Prostate gland (tissue), 2 donors: ENCODE data around the gene SLC2A10. TPM values are rescaled to one million over a fixed set of nuclear protein-coding genes. Genes with fewer than 3 reads are reported as not detected.

Source experiments
- DNase-seq: peaks from one replicate; pipeline ENCODE4 v3.0.0-alpha.2; 2019; ENCODE audit warnings: low spot score
- H3K27ac ChIP-seq, 2 donors: fragments of 200-600 bp; sonication (generic); 2 replicates each; pipeline ENCODE4 v1.5.1; 2017 to 2019
- H3K27me3 ChIP-seq: fragments of 200-600 bp; sonication (generic); replicated peaks from 2 replicates; pipeline ENCODE4 v1.5.1; 2019; ENCODE audit not compliant: insufficient read depth
- H3K36me3 ChIP-seq, 2 donors: fragments of 200-600 bp; sonication (generic); 1 replicate in 1 of 2; 2 replicates in 1 of 2; pipeline versions ENCODE4 v1.5.1 to v1.8.1; 2017 to 2019
- H3K4me1 ChIP-seq: fragments of 200-600 bp; sonication (generic); replicated peaks from 2 replicates; pipeline ENCODE4 v1.5.1; 2019
- H3K4me3 ChIP-seq, 2 donors: fragments of 200-600 bp; sonication (generic); 2 replicates each; pipeline ENCODE4 v1.5.1; 2017 to 2019
- H3K9me3 ChIP-seq: fragments of 200-600 bp; sonication (generic); 2 replicates; pipeline ENCODE4 v1.5.1; 2017
- POLR2A ChIP-seq: fragments of 450-650 bp; IDR thresholded peaks from one replicate; pipeline ENCODE4 v1.6.1; 2016; ENCODE audit warnings: antibody characterized with exemption, mild to moderate bottlenecking
- POLR2AphosphoS5 ChIP-seq: sonication (generic); formaldehyde crosslinking; IDR thresholded peaks from one replicate; pipeline ENCODE4 v1.6.1; 2017; ENCODE audit warnings: antibody characterized with exemption
- WGBS: methylation state at CpG from one replicate; pipeline ENCODE4 v1.1.5; 2018; 5-methylcytosine and 5-hydroxymethylcytosine counted together
- intact Hi-C: fragments of 100-400 bp; cut with DNase I; formaldehyde crosslinking; loops from one replicate; pipeline ENCODE4 v1.14.2; 2022
- total RNA-seq, 2 donors: library from RNA; depleted of rRNA; stranded (reverse); fragments of >200 nt; gene quantifications; one replicate each; pipeline ENCODE4 v1.1.0, GENCODE V29; 2016
- TF ChIP-seq, protein P1 (sequence below), 4 experiments: fragments of 200-600 bp in 2 of 4; fragments of 450-650 bp in 2 of 4; sonication (generic) in 2 of 4; IDR thresholded peaks; 1 replicate in 3 of 4; 2 replicates in 1 of 4; pipeline ENCODE4 v1.5.1; 2016 to 2019; ENCODE audit warnings: antibody characterized with exemption in 4 of 4, mild to moderate bottlenecking in 2 of 4, moderate library complexity in 2 of 4

Gene SLC2A10
- total RNA-seq, 2 donors from 2014 or later = 49.8 to 54.9 TPM

DNA sequence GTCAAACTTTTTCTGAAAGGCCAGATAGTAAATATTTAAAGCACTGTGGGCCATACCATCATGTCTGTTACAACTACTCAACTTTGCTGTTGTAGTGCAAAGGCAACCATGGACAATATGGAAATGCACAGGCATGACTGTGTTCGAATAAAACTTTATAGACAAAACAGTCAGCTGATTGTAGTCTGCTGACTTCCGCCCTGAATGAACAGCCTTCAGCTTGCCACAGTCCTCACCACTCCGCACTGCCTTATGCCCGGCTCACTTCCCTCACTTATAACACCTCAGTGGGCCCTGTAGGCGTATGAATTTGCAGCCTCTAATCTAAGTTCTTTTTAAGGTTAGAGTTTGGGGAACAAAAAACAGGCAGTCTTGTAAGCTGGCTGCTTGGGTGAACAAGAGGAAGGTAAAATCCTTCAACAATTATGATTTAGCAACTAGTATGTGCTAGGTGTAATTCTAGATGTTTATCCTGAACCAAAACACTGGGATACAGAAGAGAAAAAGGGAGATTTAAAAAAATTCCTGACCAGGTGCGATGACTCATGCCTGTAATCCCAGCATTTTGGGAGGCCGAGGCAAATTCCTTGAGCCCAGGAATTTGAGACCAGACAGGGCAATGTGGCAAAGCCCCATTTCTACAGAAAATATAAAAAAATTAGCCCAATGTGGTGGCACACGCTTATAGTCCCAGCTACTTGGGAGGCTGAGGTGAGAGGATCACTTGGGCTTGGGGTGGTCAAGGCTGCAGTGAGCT is 6.8 kb upstream of the SLC2A10 start:
- Histone ChIP-seq H3K9me3 (no peaks in the 10 kb centered on the region), H3K4me1 (no peaks in the 10 kb centered on the region), H3K27ac (no peak overlapping the region), H3K36me3 (no peaks in the 10 kb centered on the region), H3K27me3 (no peaks in the 10 kb centered on the region), H3K4me3 (no peak overlapping the region)
- intact Hi-C loops = no loop called here
- WGBS = 92% methylated on average over 8 of the region's 8 CpGs
- TF ChIP-seq POLR2A = no peak
- no peak for TF ChIP-seq POLR2AphosphoS5
- TF ChIP-seq, protein P1, sequence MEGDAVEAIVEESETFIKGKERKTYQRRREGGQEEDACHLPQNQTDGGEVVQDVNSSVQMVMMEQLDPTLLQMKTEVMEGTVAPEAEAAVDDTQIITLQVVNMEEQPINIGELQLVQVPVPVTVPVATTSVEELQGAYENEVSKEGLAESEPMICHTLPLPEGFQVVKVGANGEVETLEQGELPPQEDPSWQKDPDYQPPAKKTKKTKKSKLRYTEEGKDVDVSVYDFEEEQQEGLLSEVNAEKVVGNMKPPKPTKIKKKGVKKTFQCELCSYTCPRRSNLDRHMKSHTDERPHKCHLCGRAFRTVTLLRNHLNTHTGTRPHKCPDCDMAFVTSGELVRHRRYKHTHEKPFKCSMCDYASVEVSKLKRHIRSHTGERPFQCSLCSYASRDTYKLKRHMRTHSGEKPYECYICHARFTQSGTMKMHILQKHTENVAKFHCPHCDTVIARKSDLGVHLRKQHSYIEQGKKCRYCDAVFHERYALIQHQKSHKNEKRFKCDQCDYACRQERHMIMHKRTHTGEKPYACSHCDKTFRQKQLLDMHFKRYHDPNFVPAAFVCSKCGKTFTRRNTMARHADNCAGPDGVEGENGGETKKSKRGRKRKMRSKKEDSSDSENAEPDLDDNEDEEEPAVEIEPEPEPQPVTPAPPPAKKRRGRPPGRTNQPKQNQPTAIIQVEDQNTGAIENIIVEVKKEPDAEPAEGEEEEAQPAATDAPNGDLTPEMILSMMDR (IDR thresholded peaks at IDR 0.05) = no peak
- no peak for DNase-seq

DNA sequence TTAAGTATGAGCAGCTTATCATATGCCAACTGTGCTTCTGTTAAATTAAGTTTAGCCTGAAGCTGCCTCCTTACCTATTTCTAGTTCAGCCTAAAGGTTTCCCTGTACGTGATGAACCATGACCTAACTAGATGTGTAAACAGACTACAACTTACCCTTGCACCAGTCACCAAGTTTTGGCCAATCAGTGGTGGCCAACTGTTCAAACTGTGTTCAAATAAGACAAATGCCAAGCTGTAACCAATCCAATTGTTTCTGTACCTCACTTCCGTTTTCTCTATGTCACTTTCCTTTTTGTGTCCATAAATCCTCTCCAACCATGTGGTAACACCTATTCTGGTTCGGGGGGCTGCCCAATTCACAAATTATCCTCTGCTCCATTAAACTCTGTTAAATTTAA is 6.0 kb upstream of the SLC2A10 start:
- DNase-seq = no peak
- Histone ChIP-seq H3K4me3 (no peak overlapping the region), H3K27me3 (no peaks in the 10 kb centered on the region), H3K36me3 (no peaks in the 10 kb centered on the region), H3K4me1 (peaks cover 5% of the 10 kb centered on the region), H3K9me3 (no peaks in the 10 kb centered on the region), H3K27ac (no peak overlapping the region)
- 70% methylated on average over 3 of the region's 3 CpGs for WGBS
- intact Hi-C loops = no loop called here
- no peak for TF ChIP-seq POLR2AphosphoS5
- TF ChIP-seq POLR2A = no peak
- TF ChIP-seq, protein P1 (IDR thresholded peaks at IDR 0.05) = no peak

DNA sequence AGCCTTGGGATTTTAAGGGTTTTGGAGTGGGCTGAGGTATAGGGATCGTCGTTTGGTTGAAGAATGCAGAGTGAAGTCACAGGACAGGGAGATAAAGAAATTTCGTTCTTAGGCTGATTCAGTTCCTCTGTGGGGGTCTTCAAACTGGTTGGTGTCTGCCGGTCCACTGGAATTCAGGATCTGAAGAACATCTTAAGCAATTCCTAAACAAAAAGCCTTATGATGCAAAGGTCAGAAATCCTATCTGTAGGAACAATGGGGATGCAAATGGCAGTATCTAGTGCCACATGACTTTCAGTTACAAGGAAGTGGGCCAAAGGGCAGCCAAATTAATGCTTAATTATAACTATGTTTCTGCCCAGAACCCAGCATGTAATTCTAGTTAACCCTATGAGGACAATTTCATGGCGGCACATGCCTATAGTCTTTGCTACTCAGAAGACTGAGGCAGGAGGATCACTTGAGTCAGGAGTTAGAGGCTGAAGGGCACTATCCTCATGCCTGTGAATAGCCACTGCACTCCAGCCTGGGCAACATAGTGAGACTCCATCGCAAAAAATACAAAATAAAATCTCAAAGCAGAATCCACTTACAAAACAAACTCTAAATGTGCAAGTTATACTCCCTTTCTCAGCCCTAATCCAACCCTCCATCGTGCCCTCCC is 4.6 kb upstream of the SLC2A10 start:
- intact Hi-C loops = no loop called here
- Histone ChIP-seq H3K36me3 (no peaks in the 10 kb centered on the region), H3K4me3 (no peak overlapping the region), H3K9me3 (no peaks in the 10 kb centered on the region), H3K4me1 (peaks cover 7% of the 10 kb centered on the region), H3K27me3 (no peaks in the 10 kb centered on the region), H3K27ac (peak overlapping the region; percentile 74 to 79)
- 69% methylated on average over 7 of the region's 7 CpGs for WGBS
- no peak for DNase-seq
- TF ChIP-seq POLR2AphosphoS5 (no peak), POLR2A (no peak)
- TF ChIP-seq, protein P1 (IDR thresholded peaks at IDR 0.05) = no peak

DNA sequence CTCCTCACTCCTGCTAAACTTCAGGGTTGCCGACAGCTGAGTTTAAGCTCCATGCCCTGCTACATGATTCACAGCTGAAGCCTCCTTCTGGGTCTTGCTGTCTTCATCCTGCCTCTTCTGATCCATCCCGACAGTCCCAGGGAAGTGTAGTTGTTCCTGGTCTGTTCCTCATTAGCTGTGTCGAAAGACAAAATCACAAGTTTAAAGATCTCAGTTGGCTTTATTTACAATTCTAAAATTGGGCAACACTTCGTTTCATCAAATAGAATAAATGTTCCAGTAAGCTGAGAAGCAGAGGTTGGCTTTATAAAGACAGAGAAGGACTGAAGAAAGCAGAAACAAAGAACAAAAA is 4.1 kb upstream of the SLC2A10 start:
- Histone ChIP-seq H3K4me3 (no peak overlapping the region), H3K4me1 (peaks cover 7% of the 10 kb centered on the region), H3K9me3 (no peaks in the 10 kb centered on the region), H3K27me3 (no peaks in the 10 kb centered on the region), H3K36me3 (no peaks in the 10 kb centered on the region), H3K27ac (peak overlapping the region; percentile 74 to 79)
- intact Hi-C loops = no loop called here
- DNase-seq = no peak
- 37% methylated on average over 4 of the region's 4 CpGs for WGBS
- TF ChIP-seq, protein P1 (IDR thresholded peaks at IDR 0.05) = no peak
- peak; percentile 79 for TF ChIP-seq POLR2AphosphoS5

DNA sequence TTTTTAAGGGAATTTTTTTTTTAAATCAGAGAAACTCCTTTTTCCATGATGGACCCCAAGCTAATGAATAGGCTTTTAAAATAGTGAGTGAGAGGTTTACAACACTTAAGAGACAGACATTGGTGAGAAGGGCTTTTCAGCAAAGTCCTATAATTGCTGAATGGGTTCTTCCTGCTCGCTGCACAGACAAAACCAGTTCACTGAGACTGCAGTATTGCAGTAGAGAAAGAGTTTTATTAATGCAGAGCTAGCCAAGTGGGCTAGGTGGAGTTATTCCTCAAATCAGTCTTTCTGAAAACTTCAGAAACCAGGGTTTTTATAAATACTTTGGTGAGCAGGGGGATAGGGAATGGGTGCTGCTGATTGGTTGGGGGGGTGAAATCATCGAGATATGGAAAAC is 3.2 kb upstream of the SLC2A10 start:
- 98% methylated on average over 2 of the region's 2 CpGs for WGBS
- H3K27ac ChIP-seq = peak overlapping the region; percentile 74 to 79
- no peak for DNase-seq
- H3K36me3 ChIP-seq = no peaks in the 10 kb centered on the region
- peaks cover 7% of the 10 kb centered on the region for H3K4me1 ChIP-seq
- no peak overlapping the region for H3K4me3 ChIP-seq
- TF ChIP-seq, protein P1 (IDR thresholded peaks at IDR 0.05) = no peak
- TF ChIP-seq POLR2AphosphoS5 (no peak), POLR2A (no peak)
- H3K27me3 ChIP-seq = no peaks in the 10 kb centered on the region
- H3K9me3 ChIP-seq = no peaks in the 10 kb centered on the region
- intact Hi-C loops = no loop called here
